Esophagus squamous epithelium (tissue), 4 donors: ENCODE data around the gene SPO11.

ENCODE experiments used
- POLR2A ChIP-seq, 4 donors: fragments of 450-650 bp; IDR thresholded peaks; one replicate each; pipeline ENCODE4 v1.6.1; 2017; ENCODE audit warnings: antibody characterized with exemption in 4 of 4, mild to moderate bottlenecking in 4 of 4, moderate library complexity in 3 of 4
- TF ChIP-seq, protein P1 (sequence below), 6 experiments: fragments of 450-650 bp in 4 of 6; fragments of 200-600 bp in 2 of 6; sonication (generic) in 2 of 6; IDR thresholded peaks; one replicate each; pipeline ENCODE4 v1.5.1; 2016 to 2019; ENCODE audit warnings: antibody characterized with exemption in 6 of 6, mild to moderate bottlenecking in 4 of 6, moderate library complexity in 4 of 6

DNA sequence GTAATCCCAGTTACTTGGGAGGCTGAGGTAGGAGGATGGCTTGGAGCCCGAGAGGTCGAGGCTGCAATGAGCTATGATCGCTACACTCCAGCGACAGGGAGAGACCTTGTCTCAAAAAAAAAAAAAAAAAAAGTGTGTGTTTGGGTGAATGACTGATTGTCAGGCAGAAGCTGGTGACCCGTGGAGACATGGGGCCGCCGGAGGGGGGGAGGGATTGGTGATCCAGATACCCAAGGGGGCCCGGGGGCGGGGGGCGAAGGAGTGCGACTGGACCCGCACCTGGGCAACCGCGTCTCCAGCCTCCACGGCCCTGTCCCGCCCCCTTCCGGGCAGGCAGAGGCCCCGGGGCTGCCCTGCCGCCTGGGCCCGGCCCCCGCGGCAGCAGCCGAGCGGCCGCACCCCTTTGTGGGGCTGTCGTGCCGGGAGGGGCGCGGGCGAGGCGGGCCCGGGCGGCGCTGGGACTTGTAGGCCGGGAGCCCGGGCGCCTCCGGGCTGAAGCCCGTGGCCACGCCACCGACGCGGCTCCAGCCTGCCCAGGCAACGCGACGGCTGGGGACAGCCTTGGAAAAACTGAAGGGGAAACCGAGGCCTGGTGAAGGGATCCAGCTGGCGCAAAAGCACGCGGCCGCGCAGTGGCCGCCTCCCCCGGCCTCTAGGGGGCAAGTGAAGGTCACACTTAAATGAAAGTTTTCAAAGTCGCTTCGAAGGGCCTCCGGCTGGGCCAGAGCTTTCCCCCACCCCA lies 59.5 kb downstream of the SPO11 start:
- TF ChIP-seq, protein P1, sequence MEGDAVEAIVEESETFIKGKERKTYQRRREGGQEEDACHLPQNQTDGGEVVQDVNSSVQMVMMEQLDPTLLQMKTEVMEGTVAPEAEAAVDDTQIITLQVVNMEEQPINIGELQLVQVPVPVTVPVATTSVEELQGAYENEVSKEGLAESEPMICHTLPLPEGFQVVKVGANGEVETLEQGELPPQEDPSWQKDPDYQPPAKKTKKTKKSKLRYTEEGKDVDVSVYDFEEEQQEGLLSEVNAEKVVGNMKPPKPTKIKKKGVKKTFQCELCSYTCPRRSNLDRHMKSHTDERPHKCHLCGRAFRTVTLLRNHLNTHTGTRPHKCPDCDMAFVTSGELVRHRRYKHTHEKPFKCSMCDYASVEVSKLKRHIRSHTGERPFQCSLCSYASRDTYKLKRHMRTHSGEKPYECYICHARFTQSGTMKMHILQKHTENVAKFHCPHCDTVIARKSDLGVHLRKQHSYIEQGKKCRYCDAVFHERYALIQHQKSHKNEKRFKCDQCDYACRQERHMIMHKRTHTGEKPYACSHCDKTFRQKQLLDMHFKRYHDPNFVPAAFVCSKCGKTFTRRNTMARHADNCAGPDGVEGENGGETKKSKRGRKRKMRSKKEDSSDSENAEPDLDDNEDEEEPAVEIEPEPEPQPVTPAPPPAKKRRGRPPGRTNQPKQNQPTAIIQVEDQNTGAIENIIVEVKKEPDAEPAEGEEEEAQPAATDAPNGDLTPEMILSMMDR (IDR thresholded peaks at IDR 0.05), result peak; percentile 21 to 45 (median 40)
- TF ChIP-seq POLR2A (IDR thresholded peaks at IDR 0.05), result peak in 2 of 4 donors; percentile 13 to 52
